GM12878 (cell line): ENCODE measurements around the gene METTL1. TPM values are rescaled to one million over a fixed set of nuclear protein-coding genes. Genes with fewer than 3 reads are reported as not detected.

Source experiments
- ATAC-seq: fragments of 200-7000 bp; cut with Tn5 transposase; 3 replicates; pipeline ENCODE4 v1.9.1; 2020; ENCODE audit warnings: mild to moderate bottlenecking, moderate library complexity
- BruUV-seq: library from RNA; stranded (reverse); fragments of 400-500 nt; replicated peaks from 2 replicates; lab custom pipeline; 2021; lab: Mats Ljungman, UMichigan
- CTCF ChIA-PET: fragments of 300-600 bp; sonication (Branson Sonifier 250); formaldehyde crosslinking; extraction: SDS; loops from one replicate; lab custom pipeline; 2021; ENCODE audit warnings: inconsistent platforms; lab: Yijun Ruan, JAX
- POLR2A ChIA-PET: fragments of 350-600 bp; formaldehyde crosslinking; extraction: SDS; loops from one replicate; lab custom pipeline; 2021; ENCODE audit warnings: inconsistent platforms; lab: Charles Lee
- RAD21 ChIA-PET: fragments of 300-600 bp; sonication (Branson Sonifier 250); formaldehyde crosslinking; loops from one replicate; lab custom pipeline; 2023; ENCODE audit warnings: antibody characterized with exemption; ENCODE audit not compliant: unreplicated experiment; lab: Charles Lee
- SMC1A ChIA-PET: fragments of 300-600 bp; sonication (Branson Sonifier 250); formaldehyde crosslinking; loops from one replicate; lab custom pipeline; 2023; ENCODE audit not compliant: unreplicated experiment, uncharacterized antibody; lab: Charles Lee
- DNase-seq: peaks from one replicate; pipeline ENCODE4 v3.0.0-alpha.2; 2011; ENCODE audit warnings: low read depth, low spot score
- FAIRE-seq: peaks from 3 replicates; lab custom pipeline; 2011; peaks lifted over from hg19 to GRCh38; lab: Jason Lieb, UNC
- H2AFZ ChIP-seq: 2 replicates; pipeline ENCODE4 v1.6.0; 2011; ENCODE audit warnings: low read depth, low read length, control low read depth; ENCODE audit not compliant: control insufficient read depth
- H3K27ac ChIP-seq: 2 replicates; pipeline ENCODE4 v1.5.1; 2011; ENCODE audit warnings: control low read depth; ENCODE audit not compliant: control insufficient read depth, insufficient read depth
- H3K27me3 ChIP-seq, 2 experiments: replicated peaks in 1 of 2; 2 replicates each; pipeline versions ENCODE4 v1.6.0 to v1.6.1; 2011; ENCODE audit warnings: low read length in 1 of 2; ENCODE audit not compliant: control insufficient read depth in 2 of 2, insufficient read depth in 2 of 2
- H3K36me3 ChIP-seq, 2 experiments: 2 replicates each; pipeline ENCODE4 v1.5.1; 2011; ENCODE audit warnings: low read length in 1 of 2; ENCODE audit not compliant: control insufficient read depth in 2 of 2, insufficient read depth in 2 of 2
- H3K4me1 ChIP-seq: 2 replicates; pipeline ENCODE4 v1.6.1; 2011; ENCODE audit warnings: mild to moderate bottlenecking, low read length, moderate library complexity, mixed read lengths; ENCODE audit not compliant: control insufficient read depth, insufficient read depth
- H3K4me2 ChIP-seq: 2 replicates; pipeline ENCODE4 v1.6.0; 2011; ENCODE audit warnings: control low read depth; ENCODE audit not compliant: control insufficient read depth, insufficient read depth
- H3K4me3 ChIP-seq: fragments of 200-600 bp; sonication (generic); 2 replicates; pipeline ENCODE4 v1.5.1; 2016
- H3K79me2 ChIP-seq: 2 replicates; pipeline ENCODE4 v1.6.0; 2011; ENCODE audit warnings: low read length; ENCODE audit not compliant: control insufficient read depth, insufficient read depth
- H3K9ac ChIP-seq: 2 replicates; pipeline ENCODE4 v1.8.0; 2011; ENCODE audit warnings: low read length, control low read depth, mixed read lengths; ENCODE audit not compliant: control insufficient read depth, insufficient read depth
- H3K9me3 ChIP-seq: replicated peaks from 3 replicates; pipeline ENCODE4 v1.5.1; 2011; ENCODE audit warnings: mild to moderate bottlenecking, low read length; ENCODE audit not compliant: control insufficient read depth, insufficient read depth
- H4K20me1 ChIP-seq: 2 replicates; pipeline ENCODE4 v1.6.0; 2011; ENCODE audit not compliant: control insufficient read depth, insufficient read depth
- CREM ChIP-seq: IDR thresholded peaks from 2 replicates; pipeline ENCODE4 v1.6.1; 2014; ENCODE audit warnings: antibody characterized with exemption, low read depth
- DPF2 ChIP-seq: fragments of 450-650 bp; IDR thresholded peaks from 2 replicates; pipeline ENCODE4 v1.6.1; 2017; ENCODE audit warnings: mild to moderate bottlenecking
- EED ChIP-seq: sonication (generic); IDR thresholded peaks from 2 replicates; pipeline ENCODE4 v1.6.1; 2016; ENCODE audit warnings: antibody characterized with exemption, low read depth
- HCFC1 ChIP-seq: fragments of 150-350 bp; IDR thresholded peaks from 2 replicates; pipeline ENCODE4 v1.6.1; 2014; ENCODE audit warnings: low read length
- HDGF ChIP-seq: fragments of 450-650 bp; IDR thresholded peaks from 2 replicates; pipeline ENCODE4 v1.6.1; 2016; ENCODE audit warnings: antibody characterized with exemption
- IKZF1 ChIP-seq: fragments of 450-650 bp; conservative IDR thresholded peaks from 2 replicates; pipeline ENCODE4 v1.6.1; 2017; ENCODE audit warnings: antibody characterized with exemption, mild to moderate bottlenecking
- POLR2AphosphoS5 ChIP-seq: IDR thresholded peaks from 2 replicates; pipeline ENCODE4 v1.6.1; 2011; ENCODE audit warnings: mild to moderate bottlenecking, low read length, inconsistent platforms
- RAD21 ChIP-seq: IDR thresholded peaks from 2 replicates; pipeline ENCODE4 v1.6.1; 2011; ENCODE audit warnings: mild to moderate bottlenecking, low read depth, low read length, moderate library complexity; ENCODE audit not compliant: insufficient read depth
- SMAD5 ChIP-seq: IDR thresholded peaks from 2 replicates; pipeline ENCODE4 v1.6.1; 2016; ENCODE audit warnings: antibody characterized with exemption, low read depth
- TAF1 ChIP-seq: IDR thresholded peaks from 2 replicates; pipeline ENCODE4 v1.6.1; 2011; ENCODE audit warnings: mild to moderate bottlenecking, low read depth, low read length, borderline replicate concordance
- ZNF24 ChIP-seq: fragments of 450-650 bp; IDR thresholded peaks from 2 replicates; pipeline ENCODE4 v1.6.1; 2017; ENCODE audit warnings: antibody characterized with exemption, mild to moderate bottlenecking
- WGBS: methylation state at CpG from one replicate; pipeline ENCODE4 v1.1.6; 2016; ENCODE audit warnings: low lambda C conversion rate; ENCODE audit not compliant: insufficient replicate concordance, insufficient coverage; ENCODE audit errors: missing lambda C conversion rate; 5-methylcytosine and 5-hydroxymethylcytosine counted together
- in situ Hi-C: fragments of 300-500 bp; cut with MboI; formaldehyde crosslinking; loops from 9 replicates; pipeline ENCODE4 v1.14.3; 2018; ENCODE audit warnings: mixed read lengths
- intact Hi-C: fragments of 100-400 bp; cut with micrococcal nuclease; formaldehyde crosslinking; loops from one replicate; pipeline ENCODE4 v1.14.2; 2022; ENCODE audit not compliant: unreplicated experiment
- polyA plus RNA-seq, 11 experiments: library from polyadenylated mRNA; depleted of rRNA in 4 of 11; unstranded in 6 of 11; stranded (reverse) in 5 of 11; fragments of >200 nt; fragmentation: Nextera tagmentation in 4 of 11; fragmentation: Illumina TruSeq in 1 of 11; extraction: Ambion mirVana in 4 of 11; extraction: Trizol in 1 of 11; gene quantifications; 1 replicate in 1 of 11; 2 replicates in 10 of 11; pipeline versions ENCODE4 v1.2.1 to v1.2.3, GENCODE V29; 2011 to 2016; ENCODE audit warnings: inconsistent platforms in 2 of 11, missing spikeins in 2 of 11, low read depth in 1 of 11
- total RNA-seq, 4 experiments: library from RNA; depleted of rRNA in 3 of 4; stranded (reverse); fragments of >200 nt in 3 of 4; fragmentation: Illumina TruSeq in 1 of 4; extraction: Trizol in 1 of 4; gene quantifications; 2 replicates each; pipeline versions ENCODE4 v1.2.1 to v1.2.3, GENCODE V29; 2013 to 2021
- TF ChIP-seq, protein P1 (sequence below): fragments of 450-650 bp; conservative IDR thresholded peaks from 2 replicates; pipeline ENCODE4 v1.6.1; 2017; ENCODE audit warnings: mild to moderate bottlenecking, moderate library complexity
- TF ChIP-seq, protein P2 (sequence below): fragments of 450-650 bp; IDR thresholded peaks from 2 replicates; pipeline ENCODE4 v1.6.1; 2016; ENCODE audit warnings: mild to moderate bottlenecking
- TF ChIP-seq, protein P3 (sequence below): IDR thresholded peaks from 2 replicates; pipeline ENCODE4 v1.6.1; 2011; ENCODE audit warnings: mild to moderate bottlenecking, low read depth, low read length, moderate library complexity; ENCODE audit not compliant: insufficient replicate concordance
- TF ChIP-seq, protein P4 (sequence below): IDR thresholded peaks from 2 replicates; pipeline ENCODE4 v1.6.1; 2012; ENCODE audit warnings: low read length, inconsistent platforms
- TF ChIP-seq, protein P5 (sequence below): fragments of 450-650 bp; IDR thresholded peaks from 2 replicates; pipeline ENCODE4 v1.6.1; 2017; ENCODE audit warnings: mild to moderate bottlenecking

The METTL1 gene
- total and polyA plus RNA-seq, 10 of the 15 experiments (the other 5 are each of a cell fraction or from before 2014, with no cell fraction given), result 11.3 to 44.3 (median 30.6) TPM

DNA sequence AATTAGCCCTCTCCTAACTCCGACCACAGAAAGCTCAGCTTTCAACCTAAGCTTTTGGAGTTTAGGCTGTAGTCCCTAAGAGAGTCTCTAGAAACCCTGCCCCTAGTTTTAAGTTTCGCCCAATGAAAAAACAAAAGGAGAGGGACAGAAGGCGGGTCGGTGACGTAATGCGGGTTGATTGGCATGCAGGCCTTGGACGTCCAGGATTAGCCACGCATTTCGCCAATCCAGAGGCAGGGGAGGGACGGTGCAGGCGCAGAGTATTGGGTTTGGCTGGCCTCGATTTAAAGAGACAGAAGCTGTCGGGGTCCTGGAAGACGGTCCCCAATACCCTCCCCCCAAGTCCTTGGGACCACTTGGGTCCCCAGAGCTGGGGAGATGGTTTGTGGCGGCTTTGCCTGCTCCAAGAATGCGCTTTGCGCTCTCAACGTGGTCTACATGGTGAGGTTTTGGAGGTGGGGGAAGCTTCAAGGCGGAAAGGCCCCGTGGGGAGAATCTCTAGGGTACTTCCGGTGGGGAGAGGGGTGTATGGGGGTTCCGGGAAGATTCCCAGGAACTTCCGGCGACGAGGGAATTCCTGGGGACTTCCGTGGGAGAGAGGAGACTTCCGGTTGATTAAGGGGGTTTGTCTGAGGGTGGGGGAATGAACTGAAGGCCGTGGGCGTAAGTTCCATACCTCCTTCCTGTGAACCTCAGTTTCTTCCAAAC, 27.0 kb downstream of the METTL1 start, which contains the start of gene TSPAN31:
Gene TSPAN31 (plus strand): TSS at position 263 of the 708 bp plus-strand sequence. CDS start 116 bp downstream, at position 379.
- Histone ChIP-seq H2AFZ (peak within 1 kb of the TSS; percentile 90), H3K4me2 (peak within 1 kb of the TSS; percentile 99), H3K9me3 (no peaks in the 10 kb centered on the region), H3K4me3 (peak within 1 kb of the TSS; percentile 91), H3K27me3 (no peaks in the 10 kb centered on the region), H3K9ac (peak within 1 kb of the TSS; percentile 93), H4K20me1 (no peaks in the 10 kb centered on the region), H3K36me3 (peaks cover 5 to 6% of the 10 kb centered on the region in 2 experiments), H3K4me1 (peaks cover 22% of the 10 kb centered on the region), H3K79me2 (peaks cover 32% of the 10 kb centered on the region), H3K27ac (peak within 1 kb of the TSS; percentile 94)
- ChIA-PET RAD21 (interaction anchor here (0.7 to 1.5 kb wide), 5 partner anchors 12 to 286 kb away, joined by 3 to 6 read pairs (median 5); partner anchors contain the start of gene CTDSP2), SMC1A (interaction anchor here (0.8 to 2.4 kb wide), 7 partner anchors 12 to 286 kb away, joined by 3 to 14 read pairs (median 4); partner anchors contain the start of genes EEF1AKMT3 and METTL1), CTCF (interaction anchor here (0.8 to 2.9 kb wide), 10 partner anchors 12 to 289 kb away, joined by 3 to 28 read pairs (median 3); partner anchors contain the start of genes GLI1 and INHBE), POLR2A (interaction anchor here (0.5 to 3.0 kb wide), 7 partner anchors 9 to 268 kb away, joined by 3 to 19 read pairs (median 5); partner anchors contain the start of gene MARCHF9)
- WGBS, result under 1% methylated on average over 29 of the region's 29 CpGs
- BruUV-seq, result no TSS peak
- in situ Hi-C loops (no loop called here), intact Hi-C loops (no loop called here)
- FAIRE-seq, result peak; percentile 82
- peak; percentile 92 for DNase-seq
- ATAC-seq, result peak; percentile 87
- TF ChIP-seq RAD21, result no peak
- TF ChIP-seq, protein P1, sequence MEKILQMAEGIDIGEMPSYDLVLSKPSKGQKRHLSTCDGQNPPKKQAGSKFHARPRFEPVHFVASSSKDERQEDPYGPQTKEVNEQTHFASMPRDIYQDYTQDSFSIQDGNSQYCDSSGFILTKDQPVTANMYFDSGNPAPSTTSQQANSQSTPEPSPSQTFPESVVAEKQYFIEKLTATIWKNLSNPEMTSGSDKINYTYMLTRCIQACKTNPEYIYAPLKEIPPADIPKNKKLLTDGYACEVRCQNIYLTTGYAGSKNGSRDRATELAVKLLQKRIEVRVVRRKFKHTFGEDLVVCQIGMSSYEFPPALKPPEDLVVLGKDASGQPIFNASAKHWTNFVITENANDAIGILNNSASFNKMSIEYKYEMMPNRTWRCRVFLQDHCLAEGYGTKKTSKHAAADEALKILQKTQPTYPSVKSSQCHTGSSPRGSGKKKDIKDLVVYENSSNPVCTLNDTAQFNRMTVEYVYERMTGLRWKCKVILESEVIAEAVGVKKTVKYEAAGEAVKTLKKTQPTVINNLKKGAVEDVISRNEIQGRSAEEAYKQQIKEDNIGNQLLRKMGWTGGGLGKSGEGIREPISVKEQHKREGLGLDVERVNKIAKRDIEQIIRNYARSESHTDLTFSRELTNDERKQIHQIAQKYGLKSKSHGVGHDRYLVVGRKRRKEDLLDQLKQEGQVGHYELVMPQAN, result 0 out of 2 replicates have a peak, but pooled peaks have one; percentile 26
- peak; percentile 81 for TF ChIP-seq IKZF1
- 0 out of 2 replicates have a peak, but pooled peaks have one; percentile 14 for TF ChIP-seq HCFC1
- TF ChIP-seq, protein P2, sequence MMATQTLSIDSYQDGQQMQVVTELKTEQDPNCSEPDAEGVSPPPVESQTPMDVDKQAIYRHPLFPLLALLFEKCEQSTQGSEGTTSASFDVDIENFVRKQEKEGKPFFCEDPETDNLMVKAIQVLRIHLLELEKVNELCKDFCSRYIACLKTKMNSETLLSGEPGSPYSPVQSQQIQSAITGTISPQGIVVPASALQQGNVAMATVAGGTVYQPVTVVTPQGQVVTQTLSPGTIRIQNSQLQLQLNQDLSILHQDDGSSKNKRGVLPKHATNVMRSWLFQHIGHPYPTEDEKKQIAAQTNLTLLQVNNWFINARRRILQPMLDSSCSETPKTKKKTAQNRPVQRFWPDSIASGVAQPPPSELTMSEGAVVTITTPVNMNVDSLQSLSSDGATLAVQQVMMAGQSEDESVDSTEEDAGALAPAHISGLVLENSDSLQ, result peak; percentile 99
- TF ChIP-seq POLR2AphosphoS5, result peak; percentile 60
- peak; percentile 77 for TF ChIP-seq EED
- peak; percentile 34; the same call in 1 of the 2 replicates for TF ChIP-seq SMAD5
- TF ChIP-seq ZNF24, result no peak
- TF ChIP-seq, protein P3, sequence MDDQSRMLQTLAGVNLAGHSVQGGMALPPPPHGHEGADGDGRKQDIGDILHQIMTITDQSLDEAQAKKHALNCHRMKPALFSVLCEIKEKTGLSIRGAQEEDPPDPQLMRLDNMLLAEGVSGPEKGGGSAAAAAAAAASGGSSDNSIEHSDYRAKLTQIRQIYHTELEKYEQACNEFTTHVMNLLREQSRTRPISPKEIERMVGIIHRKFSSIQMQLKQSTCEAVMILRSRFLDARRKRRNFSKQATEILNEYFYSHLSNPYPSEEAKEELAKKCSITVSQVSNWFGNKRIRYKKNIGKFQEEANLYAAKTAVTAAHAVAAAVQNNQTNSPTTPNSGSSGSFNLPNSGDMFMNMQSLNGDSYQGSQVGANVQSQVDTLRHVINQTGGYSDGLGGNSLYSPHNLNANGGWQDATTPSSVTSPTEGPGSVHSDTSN, result peak; percentile 97
- TF ChIP-seq HDGF, result 0 out of 2 replicates have a peak, but pooled peaks have one; percentile 27
- peak; percentile 75 for TF ChIP-seq CREM
- TF ChIP-seq, protein P4, sequence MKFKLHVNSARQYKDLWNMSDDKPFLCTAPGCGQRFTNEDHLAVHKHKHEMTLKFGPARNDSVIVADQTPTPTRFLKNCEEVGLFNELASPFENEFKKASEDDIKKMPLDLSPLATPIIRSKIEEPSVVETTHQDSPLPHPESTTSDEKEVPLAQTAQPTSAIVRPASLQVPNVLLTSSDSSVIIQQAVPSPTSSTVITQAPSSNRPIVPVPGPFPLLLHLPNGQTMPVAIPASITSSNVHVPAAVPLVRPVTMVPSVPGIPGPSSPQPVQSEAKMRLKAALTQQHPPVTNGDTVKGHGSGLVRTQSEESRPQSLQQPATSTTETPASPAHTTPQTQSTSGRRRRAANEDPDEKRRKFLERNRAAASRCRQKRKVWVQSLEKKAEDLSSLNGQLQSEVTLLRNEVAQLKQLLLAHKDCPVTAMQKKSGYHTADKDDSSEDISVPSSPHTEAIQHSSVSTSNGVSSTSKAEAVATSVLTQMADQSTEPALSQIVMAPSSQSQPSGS, result peak; percentile 85
- no peak for TF ChIP-seq TAF1
- TF ChIP-seq, protein P5, sequence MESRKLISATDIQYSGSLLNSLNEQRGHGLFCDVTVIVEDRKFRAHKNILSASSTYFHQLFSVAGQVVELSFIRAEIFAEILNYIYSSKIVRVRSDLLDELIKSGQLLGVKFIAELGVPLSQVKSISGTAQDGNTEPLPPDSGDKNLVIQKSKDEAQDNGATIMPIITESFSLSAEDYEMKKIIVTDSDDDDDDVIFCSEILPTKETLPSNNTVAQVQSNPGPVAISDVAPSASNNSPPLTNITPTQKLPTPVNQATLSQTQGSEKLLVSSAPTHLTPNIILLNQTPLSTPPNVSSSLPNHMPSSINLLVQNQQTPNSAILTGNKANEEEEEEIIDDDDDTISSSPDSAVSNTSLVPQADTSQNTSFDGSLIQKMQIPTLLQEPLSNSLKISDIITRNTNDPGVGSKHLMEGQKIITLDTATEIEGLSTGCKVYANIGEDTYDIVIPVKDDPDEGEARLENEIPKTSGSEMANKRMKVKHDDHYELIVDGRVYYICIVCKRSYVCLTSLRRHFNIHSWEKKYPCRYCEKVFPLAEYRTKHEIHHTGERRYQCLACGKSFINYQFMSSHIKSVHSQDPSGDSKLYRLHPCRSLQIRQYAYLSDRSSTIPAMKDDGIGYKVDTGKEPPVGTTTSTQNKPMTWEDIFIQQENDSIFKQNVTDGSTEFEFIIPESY, result no peak
- peak; percentile 76 for TF ChIP-seq DPF2
